ENCODE results near the gene BNC2.

Gene BNC2

DNA sequence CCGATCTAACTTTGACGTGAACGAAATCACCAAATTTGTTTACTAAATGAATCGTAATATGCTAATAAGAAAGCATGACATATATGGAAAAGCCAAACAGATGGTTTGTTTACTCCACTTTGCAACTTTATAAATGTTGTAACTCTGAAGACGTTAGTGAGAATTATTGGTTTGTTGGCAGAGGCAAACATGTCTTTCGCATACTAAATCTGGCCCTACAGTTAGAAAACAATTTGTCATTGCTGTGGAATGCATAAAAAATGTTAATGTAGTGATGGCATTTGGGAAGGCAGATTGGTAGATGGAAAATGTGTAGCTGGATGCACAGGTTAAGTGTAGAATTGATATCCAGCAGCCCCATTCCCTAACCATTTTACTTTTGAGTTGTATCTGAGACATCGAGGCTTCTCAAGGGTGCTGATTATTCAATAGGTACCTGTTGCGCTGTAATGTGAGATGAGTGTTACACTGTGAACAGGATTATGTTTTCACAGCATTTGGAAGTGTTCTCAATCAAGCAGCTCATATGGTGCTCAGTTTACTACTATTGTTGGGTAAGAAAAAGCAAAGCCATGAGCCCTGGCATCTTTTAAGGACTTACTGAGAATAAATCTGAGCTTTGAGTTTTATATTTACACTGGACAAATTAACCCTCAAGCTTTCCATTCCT is 444.8 kb downstream of the BNC2 start:
- no peak for DNase-seq (ENCODE audit: low read depth in 4 of 4, low spot score in 1 of 4)

DNA sequence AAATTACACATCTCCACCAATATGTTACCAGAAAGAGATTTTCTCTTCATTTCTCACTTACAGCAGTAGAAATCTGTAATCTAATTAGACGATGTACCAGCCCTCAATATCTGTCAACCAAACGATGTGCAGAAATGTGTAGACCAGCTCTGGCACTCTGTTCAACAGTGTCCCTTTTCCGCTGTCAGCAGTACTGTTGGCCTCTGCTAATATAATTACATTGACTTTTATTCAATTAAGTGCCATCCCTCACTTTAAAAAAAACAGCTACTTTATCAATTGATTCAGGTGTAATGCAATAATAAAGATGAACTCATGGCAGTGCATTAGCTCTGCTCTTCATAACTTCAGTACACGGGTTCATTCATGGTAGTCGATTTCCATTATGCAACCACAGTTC is 448.4 kb downstream of the BNC2 start:
- no peak for DNase-seq (ENCODE audit: low read depth in 4 of 4, low spot score in 1 of 4)

DNA sequence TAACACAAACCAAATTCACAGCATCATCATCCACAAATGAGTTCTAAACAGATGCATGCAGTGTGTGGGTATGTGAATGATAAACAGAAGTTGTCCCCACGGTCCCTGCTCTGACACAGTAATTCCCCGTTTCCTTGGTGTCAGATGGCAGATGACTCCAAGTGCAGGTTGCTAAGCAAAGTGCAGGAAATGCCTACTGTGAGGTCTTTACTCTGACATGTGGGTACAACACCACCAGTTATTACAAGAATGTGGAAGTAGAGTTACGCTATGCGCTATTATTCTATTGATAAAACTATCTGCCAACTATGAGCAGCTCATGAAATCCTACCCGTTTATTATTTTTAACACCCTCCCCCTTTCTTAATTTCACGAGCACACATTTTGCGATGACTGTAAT is 448.9 kb downstream of the BNC2 start:
- DNase-seq (ENCODE audit: low read depth in 4 of 4, low spot score in 1 of 4), result no peak

DNA sequence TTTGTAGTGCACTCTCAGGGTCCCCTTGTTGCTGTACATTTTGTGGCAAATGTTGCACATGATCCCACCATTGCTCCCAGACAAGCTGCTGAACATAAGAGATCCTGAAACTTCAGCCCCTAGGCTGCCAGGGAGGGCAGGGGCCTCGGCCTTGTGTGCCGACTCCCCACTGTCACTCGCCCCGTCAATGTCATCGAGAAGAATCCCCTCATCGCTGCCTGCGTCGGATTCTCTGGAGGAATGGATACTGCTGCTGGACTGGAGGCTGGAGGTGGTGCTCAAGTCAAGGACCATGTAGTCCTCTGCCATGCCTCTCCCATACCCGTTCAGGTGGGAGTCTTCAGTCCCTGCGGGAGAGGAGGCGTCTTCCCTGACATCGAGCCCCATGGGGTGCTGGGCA is 451.3 kb downstream of the BNC2 start:
- DNase-seq (ENCODE audit: low read depth in 4 of 4, low spot score in 1 of 4), result no peak

DNA sequence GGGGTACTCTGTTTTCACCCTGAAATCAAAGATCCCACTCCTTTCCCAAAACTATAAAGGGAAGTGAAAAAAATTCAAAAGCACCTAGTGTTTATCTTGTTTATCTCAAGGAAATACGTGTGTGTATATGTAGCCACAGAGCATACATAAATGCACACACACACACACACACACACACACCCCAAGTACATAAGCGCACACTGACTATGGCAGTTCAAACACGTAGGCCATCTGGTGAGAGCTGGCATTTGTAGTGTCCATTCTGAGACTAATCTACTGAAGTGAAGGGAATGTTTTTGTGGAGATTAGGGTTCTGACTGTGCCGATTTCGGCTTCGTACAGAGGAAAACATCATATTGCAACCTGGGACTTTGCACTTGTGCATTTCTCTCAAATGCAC is 451.7 kb downstream of the BNC2 start:
- no peak for DNase-seq (ENCODE audit: low read depth in 4 of 4, low spot score in 1 of 4)

DNA sequence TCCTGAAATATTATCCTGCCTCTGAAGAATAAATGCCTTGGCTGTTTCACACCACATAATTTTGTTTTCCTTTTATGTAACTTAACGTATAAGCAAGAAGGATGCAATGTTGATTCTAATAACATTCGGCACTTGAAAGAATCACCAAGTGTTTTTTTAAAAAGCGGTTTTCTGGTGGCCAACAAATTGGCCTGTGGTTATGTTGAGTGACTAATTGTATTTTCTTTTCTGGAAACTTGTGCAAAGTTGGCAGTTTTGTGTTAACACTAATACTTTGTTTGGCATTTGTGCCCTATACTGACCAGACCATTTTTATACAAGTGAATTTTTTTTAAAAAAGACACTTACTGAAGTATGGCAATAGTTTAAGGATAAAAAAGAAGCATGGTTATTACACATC is 452.7 kb downstream of the BNC2 start:
- DNase-seq (ENCODE audit: low read depth in 4 of 4, low spot score in 1 of 4), result no peak

DNA sequence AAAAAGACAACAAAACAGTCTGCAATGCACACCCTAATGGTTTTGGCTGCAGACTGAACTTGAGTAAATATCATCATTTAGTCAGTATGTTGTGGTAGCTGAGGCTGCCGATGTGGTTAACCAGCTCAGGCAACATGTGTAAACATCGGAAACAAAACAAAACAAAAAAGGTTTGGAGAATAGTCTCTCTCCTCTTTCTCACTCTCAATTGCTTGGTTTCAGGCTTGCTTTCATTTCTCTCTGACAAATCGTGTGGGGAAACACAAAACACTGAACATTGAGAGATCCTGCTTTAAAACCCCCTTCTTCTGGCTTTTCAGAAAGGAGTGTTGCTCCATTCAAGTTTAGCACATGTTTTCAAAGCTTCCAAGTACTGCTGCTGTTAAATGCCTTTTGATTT is 453.3 kb downstream of the BNC2 start:
- DNase-seq (ENCODE audit: low read depth in 4 of 4, low spot score in 1 of 4), result no peak

DNA sequence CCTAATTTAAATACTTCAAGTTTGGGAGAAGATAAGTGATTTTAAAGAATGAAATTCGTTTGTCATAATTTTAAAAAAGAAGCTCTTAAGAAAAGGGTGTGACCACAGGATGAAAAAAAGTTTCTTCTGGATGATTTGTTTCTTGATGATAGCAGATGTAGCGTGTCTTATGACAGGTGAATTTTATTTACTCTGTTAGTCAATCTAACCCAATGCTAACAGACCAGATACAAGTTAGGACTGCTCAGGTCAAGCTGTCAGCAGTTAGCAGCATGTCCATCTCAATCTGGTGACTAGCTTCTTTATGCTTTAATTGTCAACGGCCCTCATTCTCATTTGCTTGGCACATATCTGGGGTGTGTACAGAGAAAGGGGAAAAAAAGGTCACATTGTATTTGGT is 456.0 kb downstream of the BNC2 start:
- DNase-seq (ENCODE audit: low read depth in 4 of 4, low spot score in 1 of 4), result no peak

DNA sequence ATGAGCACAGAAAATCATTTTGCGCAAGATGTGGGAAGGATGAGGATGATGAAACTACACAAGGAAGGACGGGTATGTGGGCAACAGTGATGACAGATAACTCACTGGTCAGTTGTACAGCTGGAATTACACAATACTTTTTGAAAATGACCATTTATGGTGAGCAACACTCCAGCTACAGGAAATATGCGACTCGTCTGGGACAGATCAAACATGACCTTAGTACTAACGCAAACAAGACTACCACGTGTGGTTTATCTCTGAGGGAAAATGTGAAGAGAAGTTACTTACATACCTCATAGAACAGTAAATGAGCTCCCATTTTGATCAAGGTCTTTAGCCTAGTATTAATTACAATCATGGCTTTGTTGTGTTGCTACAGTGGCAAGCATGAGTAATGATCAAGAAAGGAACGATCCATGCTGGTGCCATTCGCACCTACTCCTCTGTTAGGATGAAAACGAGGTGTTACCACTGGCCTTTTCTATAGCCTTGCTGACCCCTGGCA is 456.9 kb downstream of the BNC2 start:
- no peak for DNase-seq (ENCODE audit: low read depth in 4 of 4, low spot score in 1 of 4)

DNA sequence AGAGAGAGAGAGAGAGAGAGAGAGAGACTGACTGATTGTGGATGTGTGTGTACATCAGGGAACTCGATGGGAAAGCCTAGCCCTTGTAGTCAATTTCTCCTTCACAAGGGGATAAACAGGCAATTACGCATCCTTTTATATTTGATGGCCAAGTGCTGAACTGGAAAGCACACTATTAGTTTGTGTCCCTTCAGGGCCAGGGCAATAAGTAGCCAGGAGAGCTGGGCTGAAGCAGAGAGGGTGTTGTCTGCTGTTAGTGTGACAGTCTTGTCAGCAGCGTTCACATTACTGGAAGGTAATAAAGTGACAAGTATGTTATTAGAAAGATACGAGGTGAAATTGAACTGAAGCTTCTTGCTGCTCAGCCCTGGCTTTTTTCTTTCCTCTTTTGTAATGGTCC is 457.7 kb downstream of the BNC2 start:
- DNase-seq (ENCODE audit: low read depth in 4 of 4, low spot score in 1 of 4), result no peak

DNA sequence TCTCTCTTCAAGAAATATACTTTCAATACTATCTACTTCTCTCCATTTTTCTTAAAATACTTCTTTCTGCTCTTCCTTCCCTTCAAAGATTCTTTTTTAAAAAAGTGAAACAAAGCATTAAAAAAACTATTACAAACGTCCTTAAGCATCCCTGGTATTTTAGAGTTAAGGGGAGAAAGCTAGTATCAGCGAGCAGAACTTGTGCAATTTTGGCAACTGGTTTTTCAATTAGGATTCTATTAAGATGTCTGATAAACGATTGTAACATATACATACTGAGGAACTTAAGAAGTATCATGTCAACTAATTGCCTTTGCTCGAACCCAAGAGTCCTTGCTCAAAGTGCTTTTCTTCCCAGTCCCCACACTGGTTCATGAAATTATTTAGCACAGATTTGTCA is 459.2 kb downstream of the BNC2 start:
- no peak for DNase-seq (ENCODE audit: low read depth in 4 of 4, low spot score in 1 of 4)

DNA sequence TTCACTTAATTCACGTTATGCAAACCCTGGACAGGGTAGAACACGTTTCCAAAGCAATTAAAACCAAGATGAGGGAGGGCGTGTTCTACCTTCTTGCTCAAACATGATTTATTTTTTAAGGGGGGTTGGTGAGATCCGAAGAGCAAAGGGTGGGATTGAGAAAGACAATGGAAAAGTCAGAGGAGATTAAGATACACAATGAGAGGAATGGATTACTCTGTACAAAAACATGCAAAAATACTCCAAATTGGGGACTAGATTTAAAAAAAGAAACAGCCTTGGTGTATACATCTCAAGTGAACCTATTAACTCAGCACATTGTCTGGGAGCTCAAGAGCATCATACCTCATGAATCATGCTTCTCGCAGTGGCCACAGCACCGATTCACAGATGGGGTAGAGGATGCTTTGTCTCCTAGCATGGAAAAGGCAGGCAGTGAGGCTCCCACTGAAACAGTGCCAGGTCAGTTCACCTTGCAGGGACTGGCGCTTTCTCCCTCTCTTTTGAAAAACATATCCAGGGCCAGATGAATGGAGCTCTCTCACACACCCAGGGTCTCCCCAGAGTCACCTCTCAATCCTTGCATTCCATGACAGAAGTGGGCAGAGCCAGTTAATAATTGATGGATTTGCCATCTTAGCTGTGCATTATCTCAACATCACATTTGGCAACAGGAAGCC is 459.7 kb downstream of the BNC2 start:
- no peak for DNase-seq (ENCODE audit: low read depth in 4 of 4, low spot score in 1 of 4)

DNA sequence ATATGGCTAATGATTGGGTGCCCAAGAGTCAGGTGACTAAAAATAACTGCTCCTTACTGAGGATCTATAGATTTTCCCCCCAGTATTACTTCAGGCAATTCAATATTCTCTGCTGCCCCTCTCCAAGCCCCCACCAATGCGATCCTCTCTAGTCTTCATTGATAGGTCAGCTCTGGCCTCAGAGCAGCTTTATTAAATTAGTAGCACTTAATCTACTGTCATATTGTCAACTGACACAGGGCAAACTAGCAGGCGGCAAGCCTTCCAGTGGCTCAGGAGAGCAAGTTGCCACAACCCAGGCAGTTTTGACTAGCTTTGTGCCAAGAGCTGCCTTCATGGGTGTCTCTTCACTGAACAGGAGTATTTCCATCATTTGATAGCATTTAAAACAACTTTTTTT is 462.9 kb downstream of the BNC2 start:
- DNase-seq (ENCODE audit: low read depth in 4 of 4, low spot score in 1 of 4), result no peak

DNA sequence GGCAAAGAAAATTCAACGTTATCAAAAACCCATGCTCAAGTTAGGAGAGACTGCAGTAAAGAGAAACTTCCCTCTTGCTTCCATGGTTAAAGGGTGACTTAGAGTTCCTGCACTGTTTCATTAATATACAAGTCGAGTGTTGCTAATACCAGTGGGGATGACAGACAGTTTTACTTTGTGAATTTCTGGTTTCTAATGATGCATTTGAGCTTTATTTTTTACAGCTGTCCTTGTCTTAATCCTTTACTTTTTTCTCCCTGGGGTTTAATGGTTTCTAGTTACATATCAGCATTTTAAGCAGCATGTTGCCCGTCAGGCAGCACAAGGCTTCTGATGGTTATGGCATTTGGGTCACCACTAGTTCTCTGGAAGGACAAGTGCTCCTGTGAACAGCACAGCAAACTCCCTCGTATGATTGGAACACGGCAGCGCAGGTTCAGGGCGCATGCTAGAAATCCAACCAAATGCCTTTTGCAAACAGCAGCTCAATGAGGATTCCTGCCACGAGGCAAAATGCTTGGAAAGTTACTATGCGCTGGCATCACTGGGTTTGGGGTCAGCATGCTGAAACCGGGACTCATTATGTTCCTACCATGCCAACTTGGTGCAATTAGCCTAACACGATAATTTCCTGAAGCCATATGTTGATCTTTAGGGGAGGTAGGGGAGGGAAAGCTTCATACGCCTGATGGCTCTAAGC is 463.8 kb downstream of the BNC2 start:
- no peak for DNase-seq (ENCODE audit: low read depth in 4 of 4, low spot score in 1 of 4)

DNA sequence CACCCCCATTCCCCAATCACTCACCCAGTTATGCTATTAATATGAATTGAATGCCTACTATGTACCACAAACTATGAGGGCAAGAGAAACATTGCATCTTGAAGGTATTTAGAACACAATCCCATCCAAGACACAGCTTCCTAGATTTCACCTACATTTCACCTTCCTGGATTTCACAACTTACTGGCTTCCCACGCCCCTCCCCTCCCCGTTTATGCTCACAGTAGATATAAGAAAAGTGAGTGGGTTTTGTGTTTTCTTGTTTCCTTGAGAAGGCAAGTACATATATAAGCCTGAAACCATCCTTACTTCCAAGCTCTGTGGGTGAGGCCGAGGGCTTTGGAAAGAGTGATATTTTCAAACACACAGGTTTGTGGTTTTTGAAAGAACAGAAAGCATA is 465.0 kb downstream of the BNC2 start:
- no peak for DNase-seq (ENCODE audit: low read depth in 4 of 4, low spot score in 1 of 4)

DNA sequence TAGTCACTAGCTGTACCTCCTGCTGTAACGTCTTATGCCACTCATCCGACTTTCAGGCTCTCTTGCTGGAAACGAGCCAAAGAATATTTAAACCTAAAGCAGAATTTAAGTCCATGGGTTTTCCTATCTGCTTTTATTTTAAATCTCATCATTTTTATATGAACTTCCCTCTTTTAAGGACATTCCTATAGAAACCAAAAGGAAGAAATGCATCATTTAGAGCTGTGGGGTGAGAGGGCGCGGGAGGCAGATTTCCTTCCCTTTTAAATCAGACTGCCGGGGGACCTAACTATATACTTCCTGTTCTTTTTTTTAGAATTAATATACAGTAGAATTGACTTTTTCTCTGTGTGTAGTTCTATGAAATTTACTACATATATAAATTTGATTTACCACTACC is 468.8 kb downstream of the BNC2 start:
- DNase-seq (ENCODE audit: low read depth in 4 of 4, low spot score in 1 of 4), result no peak

DNA sequence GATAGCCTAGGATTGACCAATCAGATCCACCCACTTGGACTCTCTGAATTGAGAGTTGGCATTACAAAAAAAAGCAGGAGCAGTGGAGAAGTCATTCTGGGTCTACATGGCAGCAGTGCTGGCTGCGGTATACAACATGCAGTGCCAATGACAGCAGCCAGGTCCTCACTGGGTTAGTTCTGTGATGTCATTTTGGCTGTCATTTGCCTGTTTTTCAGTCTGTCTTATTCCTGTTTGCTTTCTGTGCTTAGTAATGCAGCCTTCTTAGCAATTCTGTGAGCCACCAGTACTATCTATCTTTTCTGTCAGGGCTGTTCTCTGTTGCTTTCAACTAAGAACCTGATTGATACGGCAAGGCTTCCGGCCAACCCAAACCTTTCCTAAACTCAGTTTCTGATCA is 471.8 kb downstream of the BNC2 start:
- DNase-seq (ENCODE audit: low read depth in 4 of 4, low spot score in 1 of 4), result no peak

DNA sequence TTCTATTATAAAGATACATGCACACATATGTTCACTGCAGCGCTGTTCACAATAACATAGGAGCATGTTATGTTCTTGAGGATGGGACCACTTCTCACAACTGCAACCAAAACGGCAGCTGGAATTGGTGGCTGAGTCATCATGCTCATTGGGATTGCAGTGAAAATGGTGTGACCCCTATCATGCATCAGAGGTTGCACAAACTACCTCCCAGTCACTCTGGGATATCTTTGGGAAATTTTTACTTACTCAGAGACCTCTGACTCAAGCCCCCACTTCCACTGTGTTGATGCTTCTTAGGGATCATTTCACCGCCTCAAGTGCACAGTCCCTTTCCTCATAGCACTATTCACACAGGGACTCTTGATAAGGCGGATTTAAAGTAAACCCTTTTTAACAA is 474.1 kb downstream of the BNC2 start:
- no peak for DNase-seq (ENCODE audit: low read depth in 4 of 4, low spot score in 1 of 4)

DNA sequence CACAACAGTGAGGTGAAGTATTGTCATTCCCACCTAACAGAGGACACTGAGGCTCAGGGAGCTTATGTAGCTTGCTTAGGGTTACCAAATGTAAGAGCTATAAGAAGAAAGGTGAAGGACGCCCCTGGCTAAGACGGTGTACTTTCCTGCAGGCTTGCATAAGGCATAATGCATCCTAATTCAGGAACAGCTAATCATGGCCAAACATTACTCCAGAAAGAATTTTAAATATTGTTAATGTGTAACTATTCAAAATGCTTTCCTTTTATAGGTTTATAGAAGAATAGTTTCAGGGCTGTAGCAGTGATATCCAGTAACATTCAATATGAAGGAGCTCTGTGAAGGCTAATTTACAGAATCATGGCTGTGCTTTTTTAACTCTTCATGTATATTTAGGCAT is 479.1 kb downstream of the BNC2 start:
- no peak for DNase-seq (ENCODE audit: low read depth in 4 of 4, low spot score in 1 of 4)

DNA sequence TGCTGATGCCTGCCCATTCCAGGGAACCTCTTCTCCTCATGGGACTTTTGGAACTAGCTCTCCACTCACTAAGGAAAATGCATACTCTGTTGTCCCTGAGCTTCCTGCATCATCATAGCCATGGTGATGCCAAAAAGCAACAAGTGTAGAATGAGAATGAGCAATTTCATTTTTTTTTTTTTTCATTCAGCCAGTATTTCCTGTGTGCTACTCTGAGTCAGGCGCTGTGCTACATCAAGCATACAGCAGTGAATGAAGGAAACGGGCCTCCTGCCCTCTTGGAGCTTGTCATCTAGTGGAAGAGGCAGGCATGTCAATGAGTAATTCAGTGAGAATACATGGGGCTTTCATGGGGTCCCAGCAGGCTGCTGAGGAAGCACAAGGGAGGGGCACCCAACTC is 483.1 kb downstream of the BNC2 start:
- no peak for DNase-seq (ENCODE audit: low read depth in 4 of 4, low spot score in 1 of 4)

DNA sequence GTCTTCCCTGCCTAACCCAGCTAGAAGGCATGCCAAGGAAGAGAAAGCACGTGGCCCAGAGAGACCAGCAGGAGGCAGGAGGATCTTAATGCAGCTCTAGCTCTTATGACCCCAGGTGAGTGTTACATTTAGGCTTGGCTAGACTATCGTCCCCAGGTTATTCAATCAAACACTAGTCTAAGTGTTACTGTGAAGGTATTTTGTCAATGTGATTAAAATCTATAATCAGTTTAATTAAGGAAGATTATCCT is 483.7 kb downstream of the BNC2 start:
- no peak for DNase-seq (ENCODE audit: low read depth in 4 of 4, low spot score in 1 of 4)

DNA sequence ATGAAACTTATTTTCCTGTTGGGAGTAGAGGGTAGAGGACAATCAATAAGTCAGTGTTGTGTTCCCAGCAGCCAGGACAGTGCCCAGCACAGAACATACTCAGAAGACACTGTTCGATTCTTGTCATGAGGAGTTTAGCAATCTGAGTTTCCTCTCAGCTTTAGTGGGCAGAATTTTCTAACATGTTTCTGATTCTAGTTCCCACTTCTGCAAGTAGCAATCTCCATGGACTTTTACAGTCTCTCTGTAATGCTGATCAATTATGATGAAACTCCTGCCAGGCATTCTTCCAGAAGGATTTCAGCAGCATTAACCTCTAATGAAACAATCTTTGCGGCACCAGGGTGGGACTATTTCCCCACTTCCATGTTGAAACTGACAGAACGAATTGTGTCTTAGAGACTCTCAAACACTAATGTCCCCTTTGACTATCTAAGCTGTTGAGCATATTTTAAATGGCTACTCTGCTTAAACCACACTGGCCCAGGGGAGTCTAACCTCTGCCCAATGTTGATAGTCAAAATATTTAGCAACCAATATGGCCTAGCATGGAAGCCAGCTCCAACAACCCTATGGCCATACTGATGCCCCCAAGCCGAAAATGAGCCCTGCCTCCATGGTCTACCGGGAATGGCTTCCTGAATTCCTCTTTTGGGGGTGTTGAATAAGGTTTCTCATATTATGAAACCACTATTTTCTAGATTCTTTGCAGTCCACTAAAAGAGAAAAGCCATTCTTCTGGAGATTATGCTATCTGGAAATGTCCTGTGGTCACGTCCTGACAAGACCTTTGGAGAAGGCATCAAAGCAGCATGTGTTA is 484.3 kb downstream of the BNC2 start:
- no peak for DNase-seq (ENCODE audit: low read depth in 4 of 4, low spot score in 1 of 4)
